ENCODE data around the gene CARD8.
A peak's percentile ranks its signal among the peaks of the same experiment; 100 is the strongest.

CARD8 gene, protein sequence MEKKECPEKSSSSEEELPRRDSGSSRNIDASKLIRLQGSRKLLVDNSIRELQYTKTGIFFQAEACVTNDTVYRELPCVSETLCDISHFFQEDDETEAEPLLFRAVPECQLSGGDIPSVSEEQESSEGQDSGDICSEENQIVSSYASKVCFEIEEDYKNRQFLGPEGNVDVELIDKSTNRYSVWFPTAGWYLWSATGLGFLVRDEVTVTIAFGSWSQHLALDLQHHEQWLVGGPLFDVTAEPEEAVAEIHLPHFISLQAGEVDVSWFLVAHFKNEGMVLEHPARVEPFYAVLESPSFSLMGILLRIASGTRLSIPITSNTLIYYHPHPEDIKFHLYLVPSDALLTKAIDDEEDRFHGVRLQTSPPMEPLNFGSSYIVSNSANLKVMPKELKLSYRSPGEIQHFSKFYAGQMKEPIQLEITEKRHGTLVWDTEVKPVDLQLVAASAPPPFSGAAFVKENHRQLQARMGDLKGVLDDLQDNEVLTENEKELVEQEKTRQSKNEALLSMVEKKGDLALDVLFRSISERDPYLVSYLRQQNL

DNA sequence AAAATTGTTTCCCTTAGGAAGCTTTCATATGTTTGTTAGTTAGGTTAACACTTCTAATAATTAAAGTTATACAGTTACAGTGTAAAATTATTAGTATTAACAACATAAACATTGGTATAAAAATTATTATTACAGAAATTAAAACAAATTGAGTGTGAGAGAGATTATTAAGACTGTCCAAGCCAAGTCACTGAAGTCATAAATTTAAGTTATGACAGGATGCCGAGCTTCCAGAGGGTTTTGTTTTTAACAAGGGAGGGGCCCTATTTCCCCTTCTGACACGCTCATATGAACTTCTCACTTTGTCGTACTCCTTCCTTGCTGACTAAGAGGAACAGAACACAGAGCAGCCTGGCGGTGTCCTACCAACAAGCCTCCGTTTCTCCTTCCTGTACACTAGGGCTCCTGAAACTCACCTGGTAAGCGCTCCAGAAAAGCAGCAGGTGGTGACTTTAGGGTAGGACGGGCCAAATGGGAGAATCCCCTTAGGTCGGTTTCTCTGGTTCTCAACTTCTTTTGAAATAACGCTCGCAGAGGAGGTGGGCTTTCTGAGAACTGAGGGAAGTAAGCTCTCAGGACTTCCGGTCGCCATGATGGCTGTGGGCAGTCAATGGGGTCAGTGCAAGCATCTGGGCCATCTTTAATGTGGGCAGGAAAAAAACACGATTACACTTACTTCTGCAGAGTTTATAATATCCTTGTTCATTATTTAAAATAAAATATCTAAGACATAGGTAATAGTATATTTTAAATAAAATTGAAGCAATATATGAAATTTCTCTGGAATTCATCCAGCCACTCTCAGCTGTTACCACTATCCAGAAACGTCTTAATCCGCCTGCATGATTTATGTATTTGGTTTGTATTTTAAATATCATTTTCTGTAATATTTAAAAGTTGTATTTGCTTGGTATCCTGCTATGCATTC, at the start of gene CARD8:
Gene CARD8, minus strand, starts transcription at position 537 of the 928 bp plus-strand sequence. CDS start 14,892 bp downstream, outside the sequence.
- no peaks in the 10 kb centered on the region for H3K9me3 ChIP-seq (ENCODE audit: insufficient read depth, low read length, severe bottlenecking)
- peak within 1 kb of the TSS; percentile 81 for H3K4me2 ChIP-seq (ENCODE audit: insufficient read depth, low read length)
- peaks cover 74% of the 10 kb centered on the region for H3K4me1 ChIP-seq (ENCODE audit: insufficient read depth, low read length)
- no peaks in the 10 kb centered on the region; the same call in 1 of the 2 replicates for H3K36me3 ChIP-seq (ENCODE audit: insufficient read depth, low read length)
- peak within 1 kb of the TSS; percentile 100 for H2AFZ ChIP-seq (ENCODE audit: low read depth, low read length)
- H4K20me1 ChIP-seq (ENCODE audit: insufficient read depth, low read length): no peaks in the 10 kb centered on the region
- H3K4me3 ChIP-seq (ENCODE audit: low read depth in 1 of 2, low read length in 2 of 2): peak within 1 kb of the TSS; percentile 65 to 95
- peak; percentile 90 for DNase-seq
- peak within 1 kb of the TSS; percentile 100 for H3K27ac ChIP-seq (ENCODE audit: low read length)
- H3K9ac ChIP-seq (ENCODE audit: low read depth, low read length): peak within 1 kb of the TSS; percentile 84
- H3K27me3 ChIP-seq (ENCODE audit: insufficient read depth, low read length, poor library complexity): no peaks in the 10 kb centered on the region
- no peak for TF ChIP-seq EZH2 (IDR thresholded peaks at IDR 0.05; ENCODE audit: borderline replicate concordance, low read depth, low read length, severe bottlenecking)
- TF ChIP-seq, protein P1, sequence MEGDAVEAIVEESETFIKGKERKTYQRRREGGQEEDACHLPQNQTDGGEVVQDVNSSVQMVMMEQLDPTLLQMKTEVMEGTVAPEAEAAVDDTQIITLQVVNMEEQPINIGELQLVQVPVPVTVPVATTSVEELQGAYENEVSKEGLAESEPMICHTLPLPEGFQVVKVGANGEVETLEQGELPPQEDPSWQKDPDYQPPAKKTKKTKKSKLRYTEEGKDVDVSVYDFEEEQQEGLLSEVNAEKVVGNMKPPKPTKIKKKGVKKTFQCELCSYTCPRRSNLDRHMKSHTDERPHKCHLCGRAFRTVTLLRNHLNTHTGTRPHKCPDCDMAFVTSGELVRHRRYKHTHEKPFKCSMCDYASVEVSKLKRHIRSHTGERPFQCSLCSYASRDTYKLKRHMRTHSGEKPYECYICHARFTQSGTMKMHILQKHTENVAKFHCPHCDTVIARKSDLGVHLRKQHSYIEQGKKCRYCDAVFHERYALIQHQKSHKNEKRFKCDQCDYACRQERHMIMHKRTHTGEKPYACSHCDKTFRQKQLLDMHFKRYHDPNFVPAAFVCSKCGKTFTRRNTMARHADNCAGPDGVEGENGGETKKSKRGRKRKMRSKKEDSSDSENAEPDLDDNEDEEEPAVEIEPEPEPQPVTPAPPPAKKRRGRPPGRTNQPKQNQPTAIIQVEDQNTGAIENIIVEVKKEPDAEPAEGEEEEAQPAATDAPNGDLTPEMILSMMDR (IDR thresholded peaks at IDR 0.05; ENCODE audit: borderline replicate concordance, extremely low read depth, low read length, poor library complexity, severe bottlenecking): peak; percentile 18
- ATAC-seq (ENCODE audit: insufficient read depth, low read depth): peak; percentile 83
- H3K79me2 ChIP-seq (ENCODE audit: insufficient read depth, low read length): peaks cover 51% of the 10 kb centered on the region

DNA sequence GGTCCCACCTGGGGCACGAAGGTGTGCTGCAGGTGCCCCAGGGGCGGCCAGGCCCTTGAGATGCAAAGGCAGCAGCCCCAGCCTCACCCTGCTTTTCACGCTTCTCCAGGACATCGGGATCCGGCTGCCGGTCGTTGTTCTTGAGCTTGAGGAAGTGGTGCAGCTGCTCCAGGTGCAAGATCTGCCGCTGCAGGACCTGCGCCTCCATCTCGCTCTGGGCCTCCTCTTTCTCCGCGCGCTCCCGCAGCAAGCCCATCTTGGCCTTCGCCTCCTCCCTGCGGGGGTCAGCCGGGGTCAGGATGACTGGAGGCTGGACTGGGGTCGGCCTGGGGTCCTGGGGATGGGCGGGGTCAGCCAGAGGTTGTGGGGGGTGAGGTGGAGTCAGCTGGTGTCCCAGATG, 48.2 kb upstream of the CARD8 start:
- Histone ChIP-seq H3K9ac (ENCODE audit: low read depth, low read length) (no peak overlapping the region), H3K27ac (ENCODE audit: low read length) (no peak overlapping the region), H3K27me3 (ENCODE audit: insufficient read depth, low read length, poor library complexity) (no peaks in the 10 kb centered on the region), H3K79me2 (ENCODE audit: insufficient read depth, low read length) (no peaks in the 10 kb centered on the region), H2AFZ (ENCODE audit: low read depth, low read length) (no peak overlapping the region), H4K20me1 (ENCODE audit: insufficient read depth, low read length) (no peaks in the 10 kb centered on the region), H3K9me3 (ENCODE audit: insufficient read depth, low read length, severe bottlenecking) (no peaks in the 10 kb centered on the region), H3K4me3 (ENCODE audit: low read depth in 1 of 2, low read length in 2 of 2) (no peak overlapping the region), H3K4me2 (ENCODE audit: insufficient read depth, low read length) (no peak overlapping the region), H3K36me3 (ENCODE audit: insufficient read depth, low read length) (no peaks in the 10 kb centered on the region), H3K4me1 (ENCODE audit: insufficient read depth, low read length) (peaks cover 13% of the 10 kb centered on the region)
- TF ChIP-seq, protein P1 (IDR thresholded peaks at IDR 0.05; ENCODE audit: borderline replicate concordance, extremely low read depth, low read length, poor library complexity, severe bottlenecking): no peak
- no peak for ATAC-seq (ENCODE audit: insufficient read depth, low read depth)
- no peak for DNase-seq

DNA sequence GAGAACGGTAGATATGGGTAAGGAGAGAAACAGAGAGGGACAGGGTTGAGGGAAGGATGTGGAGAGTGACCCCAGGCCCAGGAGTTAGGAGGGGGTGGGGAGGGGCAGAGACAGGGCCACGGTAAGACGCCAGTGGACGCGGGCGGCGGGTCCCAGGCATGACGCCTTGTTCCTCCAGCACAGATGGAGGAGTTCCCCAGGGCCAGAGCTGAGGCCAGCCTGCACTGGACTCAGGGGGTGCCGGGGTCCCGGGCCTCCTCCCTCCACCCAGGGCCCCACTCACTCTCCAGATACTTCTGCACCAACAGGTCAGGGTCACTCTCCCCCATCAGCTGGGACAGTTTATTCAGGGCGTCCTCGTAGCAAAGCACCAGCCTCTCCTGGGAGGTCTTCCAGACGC, 47.7 kb upstream of the CARD8 start:
- no peak for TF ChIP-seq EZH2 (IDR thresholded peaks at IDR 0.05; ENCODE audit: borderline replicate concordance, low read depth, low read length, severe bottlenecking)
- TF ChIP-seq, protein P1 (IDR thresholded peaks at IDR 0.05; ENCODE audit: borderline replicate concordance, extremely low read depth, low read length, poor library complexity, severe bottlenecking): no peak
- ATAC-seq (ENCODE audit: insufficient read depth, low read depth): no peak
- H3K4me2 ChIP-seq (ENCODE audit: insufficient read depth, low read length): no peak overlapping the region

More for the DNA sequence above, 47.7 kb upstream of the CARD8 start:
- H3K79me2 ChIP-seq (ENCODE audit: insufficient read depth, low read length): no peaks in the 10 kb centered on the region
- no peak for DNase-seq
- H3K4me3 ChIP-seq (ENCODE audit: low read depth in 1 of 2, low read length in 2 of 2): no peak overlapping the region
- no peak overlapping the region for H3K27ac ChIP-seq (ENCODE audit: low read length)
- H3K9ac ChIP-seq (ENCODE audit: low read depth, low read length): no peak overlapping the region
- no peak overlapping the region for H2AFZ ChIP-seq (ENCODE audit: low read depth, low read length)
- H3K27me3 ChIP-seq (ENCODE audit: insufficient read depth, low read length, poor library complexity): no peaks in the 10 kb centered on the region
- H4K20me1 ChIP-seq (ENCODE audit: insufficient read depth, low read length): no peaks in the 10 kb centered on the region
- no peaks in the 10 kb centered on the region for H3K9me3 ChIP-seq (ENCODE audit: insufficient read depth, low read length, severe bottlenecking)
- H3K4me1 ChIP-seq (ENCODE audit: insufficient read depth, low read length): peaks cover 8% of the 10 kb centered on the region
- H3K36me3 ChIP-seq (ENCODE audit: insufficient read depth, low read length): no peaks in the 10 kb centered on the region

Data from DND-41 (cell line).